Epithelial cell of esophagus (primary cell): ENCODE measurements around the gene CCDC183.

Experiments
- DNase-seq: peaks from one replicate; pipeline ENCODE4 v3.0.0; 2010; ENCODE audit warnings: low read depth
- H3K4me3 ChIP-seq: 2 replicates; pipeline ENCODE4 v1.5.1; 2011; ENCODE audit warnings: mild to moderate bottlenecking, low read length, control low read depth
- TF ChIP-seq, protein P1 (sequence below): IDR thresholded peaks from 2 replicates; pipeline ENCODE4 v1.5.1; 2011; ENCODE audit warnings: low read depth, mild to moderate bottlenecking, low read length, control low read depth, inconsistent platforms; ENCODE audit not compliant: insufficient read depth; ENCODE audit errors: missing control alignments

CCDC183 gene

DNA sequence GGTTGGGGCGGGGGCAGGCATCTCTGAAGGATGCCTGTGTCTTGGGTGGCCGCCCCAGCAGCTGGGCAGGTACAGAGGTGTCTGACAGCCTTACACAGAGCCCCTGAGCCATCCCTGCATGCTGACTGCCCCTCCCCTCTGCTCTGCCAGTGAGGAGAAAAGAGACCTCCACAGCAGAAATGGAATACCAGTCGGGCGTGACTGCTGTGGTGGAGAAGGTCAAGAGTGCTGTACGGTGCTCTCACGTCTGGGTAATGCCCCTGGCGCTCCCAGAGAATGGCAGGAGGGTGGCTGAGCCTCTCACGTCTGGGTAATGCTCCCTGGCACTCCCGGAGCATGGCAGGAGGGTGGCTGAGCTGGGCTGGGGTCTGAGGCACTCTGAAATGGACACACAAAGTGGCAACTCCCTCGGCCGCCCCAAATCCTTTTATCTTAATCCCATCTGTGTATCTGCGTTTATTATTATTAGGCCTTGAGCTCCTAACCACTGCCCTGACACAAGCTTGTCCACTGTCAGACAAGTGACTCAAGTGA, 9.1 kb downstream of the CCDC183 start:
- DNase-seq: no peak
- no peak overlapping the region for H3K4me3 ChIP-seq
- TF ChIP-seq, protein P1, sequence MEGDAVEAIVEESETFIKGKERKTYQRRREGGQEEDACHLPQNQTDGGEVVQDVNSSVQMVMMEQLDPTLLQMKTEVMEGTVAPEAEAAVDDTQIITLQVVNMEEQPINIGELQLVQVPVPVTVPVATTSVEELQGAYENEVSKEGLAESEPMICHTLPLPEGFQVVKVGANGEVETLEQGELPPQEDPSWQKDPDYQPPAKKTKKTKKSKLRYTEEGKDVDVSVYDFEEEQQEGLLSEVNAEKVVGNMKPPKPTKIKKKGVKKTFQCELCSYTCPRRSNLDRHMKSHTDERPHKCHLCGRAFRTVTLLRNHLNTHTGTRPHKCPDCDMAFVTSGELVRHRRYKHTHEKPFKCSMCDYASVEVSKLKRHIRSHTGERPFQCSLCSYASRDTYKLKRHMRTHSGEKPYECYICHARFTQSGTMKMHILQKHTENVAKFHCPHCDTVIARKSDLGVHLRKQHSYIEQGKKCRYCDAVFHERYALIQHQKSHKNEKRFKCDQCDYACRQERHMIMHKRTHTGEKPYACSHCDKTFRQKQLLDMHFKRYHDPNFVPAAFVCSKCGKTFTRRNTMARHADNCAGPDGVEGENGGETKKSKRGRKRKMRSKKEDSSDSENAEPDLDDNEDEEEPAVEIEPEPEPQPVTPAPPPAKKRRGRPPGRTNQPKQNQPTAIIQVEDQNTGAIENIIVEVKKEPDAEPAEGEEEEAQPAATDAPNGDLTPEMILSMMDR: no peak

DNA sequence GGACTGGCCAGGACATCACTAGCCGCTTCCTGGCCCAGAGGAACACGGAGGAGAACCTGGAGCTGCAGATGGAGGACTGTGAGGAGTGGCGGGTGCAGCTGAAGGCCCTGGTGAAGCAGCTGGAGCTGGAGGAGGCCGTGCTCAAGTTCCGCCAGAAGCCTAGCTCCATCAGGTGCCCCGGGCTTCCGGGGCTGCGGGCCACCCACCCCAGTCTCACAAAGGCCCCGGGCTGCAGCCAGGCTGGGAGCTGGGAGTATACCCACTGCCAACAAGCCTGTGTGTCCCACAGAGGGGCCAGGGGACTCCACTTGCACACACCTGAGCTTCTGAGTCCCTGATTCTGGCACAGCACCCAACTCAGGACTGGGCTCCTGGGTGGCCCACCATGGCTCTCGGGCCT, 9.9 kb downstream of the CCDC183 start:
- no peak overlapping the region for H3K4me3 ChIP-seq
- no peak for DNase-seq

DNA sequence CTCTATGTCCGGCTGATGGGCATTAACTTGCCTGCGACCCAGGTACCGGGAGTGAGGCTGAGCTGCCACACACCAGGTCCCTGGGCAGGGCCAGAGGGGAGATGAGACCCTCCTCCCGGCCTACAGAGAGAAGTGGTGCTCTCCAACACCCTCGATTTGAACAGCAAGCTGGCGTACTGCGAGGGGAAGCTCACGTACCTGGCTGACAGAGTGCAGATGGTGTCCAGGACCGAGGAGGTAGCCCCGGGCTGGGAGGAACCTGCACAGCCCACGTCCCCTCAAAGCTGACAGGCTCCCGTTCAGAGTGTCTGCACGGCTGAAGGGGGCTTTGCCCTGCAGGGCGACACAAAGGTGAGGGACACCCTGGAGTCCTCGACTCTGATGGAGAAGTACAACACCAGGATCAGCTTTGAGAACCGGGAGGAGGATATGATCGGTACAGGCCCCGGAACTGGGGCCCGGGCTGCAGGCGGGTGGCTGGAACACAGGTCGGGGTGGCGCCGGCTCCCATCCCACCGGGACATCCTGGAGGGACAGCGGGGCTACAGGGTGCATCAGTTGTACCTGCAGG, 10.6 kb downstream of the CCDC183 start:
- TF ChIP-seq, protein P1: no peak
- DNase-seq: no peak

More for the DNA sequence above, 9.9 kb downstream of the CCDC183 start:
- TF ChIP-seq, protein P1: no peak

DNA sequence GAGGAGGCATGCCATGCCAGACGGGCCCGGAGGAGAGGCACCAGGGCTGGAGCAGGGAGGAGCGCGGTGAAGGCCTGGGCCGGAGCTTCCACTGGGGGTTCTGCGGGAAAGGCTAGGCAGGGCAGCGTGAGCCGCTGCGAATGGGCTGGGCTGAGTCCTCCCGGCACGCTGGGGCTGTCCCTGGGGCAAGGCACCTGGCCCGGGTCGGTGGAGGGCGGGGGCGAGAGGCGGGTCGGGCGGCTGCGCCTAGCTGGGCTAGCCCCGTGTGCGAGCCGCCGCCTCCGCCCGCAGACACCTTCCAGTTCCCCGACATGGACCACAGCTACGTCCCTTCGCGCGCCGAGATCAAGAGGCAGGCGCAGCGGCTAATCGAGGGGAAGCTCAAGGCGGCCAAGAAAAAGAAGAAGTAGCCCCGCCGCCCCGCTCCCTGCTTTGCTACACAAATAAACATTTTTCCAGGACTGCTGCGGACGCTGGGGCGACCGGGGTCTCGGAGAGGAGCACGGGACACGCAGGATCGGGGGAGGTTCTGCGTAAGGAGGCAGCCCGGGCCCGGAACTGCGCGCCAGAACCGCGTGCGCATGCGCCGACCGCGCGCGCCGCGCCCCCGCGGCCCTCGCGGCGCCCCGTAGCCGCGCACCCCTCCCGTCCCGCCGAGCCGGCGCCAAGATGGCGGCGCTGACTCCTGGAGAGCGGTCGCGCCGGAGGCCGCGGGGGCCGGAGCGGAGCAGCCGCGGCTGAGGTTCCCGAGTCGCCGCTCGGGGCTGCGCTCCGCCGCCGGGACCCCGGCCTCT, 11.3 kb downstream of the CCDC183 start, which contains the start of gene RABL6:
TSS of gene RABL6 (plus strand) at position 668 of the 794 bp plus-strand sequence. CDS start 249 bp downstream, outside the sequence.
- TF ChIP-seq, protein P1: no peak
- DNase-seq: peak; percentile 71
- peak within 1 kb of the TSS; percentile 71 for H3K4me3 ChIP-seq

More for the DNA sequence above, 10.6 kb downstream of the CCDC183 start:
- H3K4me3 ChIP-seq: peak overlapping the region; percentile 71

DNA sequence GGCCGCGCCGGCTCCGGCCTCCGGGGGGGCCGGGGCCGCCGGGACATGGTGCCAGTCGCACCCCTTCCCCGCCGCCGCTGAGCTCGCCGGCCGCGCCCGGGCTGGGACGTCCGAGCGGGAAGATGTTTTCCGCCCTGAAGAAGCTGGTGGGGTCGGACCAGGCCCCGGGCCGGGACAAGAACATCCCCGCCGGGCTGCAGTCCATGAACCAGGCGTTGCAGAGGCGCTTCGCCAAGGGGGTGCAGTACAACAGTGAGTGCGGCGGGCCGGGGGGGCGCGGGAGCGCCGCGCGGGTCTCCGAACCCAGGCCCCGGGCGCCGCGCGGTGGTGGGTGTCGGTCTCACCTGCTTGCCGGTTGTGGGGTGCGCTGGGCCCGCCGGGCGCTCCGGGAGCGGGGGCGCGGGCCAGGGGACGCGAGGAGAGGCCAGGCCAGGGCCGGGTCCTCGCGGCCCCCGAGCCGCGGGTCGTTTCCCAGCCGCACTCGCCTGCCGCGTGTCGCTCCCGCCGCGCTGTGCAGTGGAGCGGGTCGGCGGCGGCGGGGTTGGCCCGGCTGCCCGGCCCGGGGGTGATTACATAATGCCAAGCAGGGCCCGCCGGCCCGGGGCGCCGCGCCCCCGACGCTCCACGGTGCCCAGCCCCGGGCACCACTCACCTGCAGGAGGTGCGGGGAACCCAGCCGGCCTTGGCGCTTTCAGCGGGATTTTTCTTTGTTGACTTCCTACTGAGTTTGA, 12.1 kb downstream of the CCDC183 start:
- H3K4me3 ChIP-seq: peak overlapping the region; percentile 71
- TF ChIP-seq, protein P1: no peak
- no peak for DNase-seq

DNA sequence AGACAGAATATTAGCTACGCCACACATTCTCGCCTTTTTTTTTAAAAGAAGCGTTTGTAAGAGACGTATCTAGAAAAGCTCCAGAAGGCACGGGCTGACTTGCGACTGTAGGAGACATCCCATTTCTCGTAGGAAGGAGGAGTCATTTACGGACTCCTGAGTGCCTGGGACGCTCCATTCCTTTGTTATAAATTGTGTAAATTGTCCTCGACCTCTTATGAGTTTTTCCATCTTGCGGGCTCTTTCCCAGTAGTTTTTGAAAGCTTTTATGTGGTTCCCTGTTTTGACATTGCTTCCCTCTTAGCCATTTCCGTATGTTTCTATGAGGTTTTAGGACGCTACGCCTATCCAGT, 12.6 kb downstream of the CCDC183 start:
- TF ChIP-seq, protein P1: no peak
- H3K4me3 ChIP-seq: peak overlapping the region; percentile 71
- peak; percentile 47 for DNase-seq
